GM12892 (cell line): ENCODE measurements around the gene GOSR1.

ENCODE experiments used
- POLR2A ChIP-seq: IDR thresholded peaks from 2 replicates; pipeline ENCODE4 v1.6.1; 2011; ENCODE audit warnings: low read depth, low read length, control low read depth
- TAF1 ChIP-seq: IDR thresholded peaks from 2 replicates; pipeline ENCODE4 v1.6.1; 2011; ENCODE audit warnings: low read depth, mild to moderate bottlenecking, control low read depth, low read length, borderline replicate concordance

GRCh38 chr17:30571921-30572320 lies 94.7 kb downstream of the GOSR1 start:
- TF ChIP-seq POLR2A (no peak), TAF1 (no peak)
